BLaER1 treated with 17β-estradiol and CSF1 and Interleukin-3, amounts not matched to agents 10 nM and 100 nM (cell line): ENCODE results near the gene KBTBD13.
A peak's percentile ranks its signal among the peaks of the same experiment; 100 is the strongest.

Experiments
- H3K27ac ChIP-seq, 11 experiments: shearing (Covaris generic); formaldehyde crosslinking; 2 replicates each; pipeline ENCODE4 v1.8.1; 2022
- H3K27me3 ChIP-seq, 11 experiments: shearing (Covaris generic); formaldehyde crosslinking; 2 replicates each; pipeline ENCODE4 v1.8.1; 2022
- H3K36me3 ChIP-seq, 11 experiments: shearing (Covaris generic); formaldehyde crosslinking; 2 replicates each; pipeline ENCODE4 v1.8.1; 2022
- H3K4me1 ChIP-seq, 10 experiments: shearing (Covaris generic); formaldehyde crosslinking; 2 replicates each; pipeline ENCODE4 v1.8.1; 2022
- H3K4me2 ChIP-seq, 11 experiments: shearing (Covaris generic); formaldehyde crosslinking; 2 replicates each; pipeline ENCODE4 v1.8.1; 2022
- H3K4me3 ChIP-seq, 10 experiments: shearing (Covaris generic); formaldehyde crosslinking; 2 replicates each; pipeline ENCODE4 v1.8.1; 2022
- H3K9ac ChIP-seq, 11 experiments: shearing (Covaris generic); formaldehyde crosslinking; 2 replicates each; pipeline ENCODE4 v1.8.1; 2022
- H3K9me3 ChIP-seq, 11 experiments: shearing (Covaris generic); formaldehyde crosslinking; replicated peaks in 1 of 11; 2 replicates each; pipeline ENCODE4 v1.8.1; 2022
- H4K20me1 ChIP-seq, 11 experiments: shearing (Covaris generic); formaldehyde crosslinking; 2 replicates each; pipeline ENCODE4 v1.8.1; 2022
- Cebpa-rat ChIP-seq, 11 experiments: shearing (Covaris generic); IDR thresholded peaks; 2 replicates each; pipeline ENCODE4 v1.8.1; 2022

KBTBD13 gene

DNA sequence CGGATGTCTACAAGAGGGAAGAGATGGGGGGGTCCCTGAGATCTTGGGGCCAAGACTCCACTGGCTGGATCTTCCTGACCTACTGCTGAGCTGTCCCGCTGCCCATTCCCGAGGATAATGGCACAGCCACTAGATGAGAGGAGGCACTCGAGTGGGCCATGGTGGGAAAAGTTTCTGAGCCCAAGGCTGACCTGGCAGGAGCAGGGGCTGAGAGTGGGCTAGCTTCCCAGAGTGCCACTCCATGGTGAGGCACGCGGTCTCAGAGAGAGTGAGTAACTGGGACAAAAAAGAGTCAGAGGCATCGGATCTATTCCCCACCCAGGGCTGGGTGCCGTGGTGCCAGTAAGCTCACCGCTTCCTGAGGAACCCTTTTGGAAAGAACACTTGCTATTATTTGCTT, 20.4 kb upstream of the KBTBD13 start:
- Histone ChIP-seq H3K4me2 (peak overlapping the region in 9 of 11 experiments; percentile 31 to 65 (median 57); a peak in 18 of 22 replicates), H4K20me1 (peaks cover 0 to 4% (median 0%) of the 10 kb centered on the region in 11 experiments; a peak in 1 of 22 replicates), H3K9ac (peak overlapping the region in 3 of 11 experiments; percentile 32 to 35 (median 32); a peak in 2 of 22 replicates), H3K9me3 (no peaks in the 10 kb centered on the region), H3K27ac (no peak overlapping the region), H3K4me3 (no peak overlapping the region), H3K27me3 (no peaks in the 10 kb centered on the region), H3K4me1 (peaks cover 14 to 32% (median 20%) of the 10 kb centered on the region in 10 experiments), H3K36me3 (no peaks in the 10 kb centered on the region)
- TF ChIP-seq Cebpa-rat (IDR thresholded peaks at IDR 0.05): no peak

DNA sequence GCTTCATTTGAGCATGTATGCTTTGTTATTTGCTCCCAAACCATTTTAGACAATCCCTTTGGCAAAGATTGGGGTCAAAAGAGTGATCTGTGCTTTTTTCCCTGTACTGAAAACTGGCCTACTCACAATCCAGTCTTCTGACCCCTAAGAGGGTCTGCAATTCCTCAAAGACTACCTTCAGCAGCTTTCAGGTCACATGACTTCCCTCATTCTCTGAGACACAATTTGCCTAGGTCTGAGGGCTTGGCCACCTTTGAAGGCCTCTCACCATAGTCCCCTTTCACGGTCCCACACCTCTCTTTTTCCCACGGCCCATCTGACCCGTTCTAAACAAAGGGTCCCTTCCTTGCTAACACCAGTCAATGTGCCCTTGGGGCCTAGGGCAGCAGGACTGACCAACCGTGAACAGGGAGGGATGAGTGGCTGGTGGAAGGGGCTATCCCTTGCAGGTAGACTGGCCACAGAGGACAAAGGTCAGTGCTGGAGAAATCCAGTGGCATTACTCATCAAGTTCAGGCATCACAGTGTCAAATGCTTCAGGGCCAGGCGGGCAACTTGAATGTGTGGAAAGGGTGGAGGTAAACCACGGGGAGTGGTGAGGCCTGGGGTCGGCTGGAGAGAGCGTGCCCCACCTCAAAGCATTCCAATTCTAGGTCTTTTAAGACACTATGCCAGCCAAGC, 19.5 kb upstream of the KBTBD13 start:
- Histone ChIP-seq H3K36me3 (no peaks in the 10 kb centered on the region), H3K4me2 (0 out of 22 replicates have a peak overlapping the region, but pooled peaks of 1 of the 11 experiments have one; percentile 16), H3K9me3 (no peaks in the 10 kb centered on the region), H3K27me3 (no peaks in the 10 kb centered on the region), H3K27ac (no peak overlapping the region), H3K4me3 (no peak overlapping the region), H3K4me1 (peaks cover 14 to 32% (median 20%) of the 10 kb centered on the region in 10 experiments), H3K9ac (no peak overlapping the region), H4K20me1 (peaks cover 0 to 4% (median 0%) of the 10 kb centered on the region in 11 experiments; a peak in 1 of 22 replicates)
- no peak for TF ChIP-seq Cebpa-rat (IDR thresholded peaks at IDR 0.05)

- TF ChIP-seq Cebpa-rat (IDR thresholded peaks at IDR 0.05): no peak
- Histone ChIP-seq H3K4me3 (no peak overlapping the region), H3K27ac (no peak overlapping the region), H3K9ac (no peak overlapping the region), H3K4me2 (no peak overlapping the region), H4K20me1 (peaks cover 0 to 4% (median 0%) of the 10 kb centered on the region in 11 experiments; a peak in 1 of 22 replicates), H3K27me3 (no peaks in the 10 kb centered on the region), H3K4me1 (peaks cover 14 to 32% (median 20%) of the 10 kb centered on the region in 10 experiments), H3K36me3 (no peaks in the 10 kb centered on the region), H3K9me3 (no peaks in the 10 kb centered on the region)
Measured at GRCh38 chr15:65057549-65057940, 19.0 kb upstream of the KBTBD13 start.

GRCh38 chr15:65058394-65059368, 17.9 kb upstream of the KBTBD13 start:
- Histone ChIP-seq H3K9ac (no peak overlapping the region), H3K9me3 (no peaks in the 10 kb centered on the region), H3K27me3 (no peaks in the 10 kb centered on the region), H3K27ac (no peak overlapping the region), H3K36me3 (no peaks in the 10 kb centered on the region), H3K4me2 (no peak overlapping the region), H4K20me1 (peaks cover 0 to 4% (median 0%) of the 10 kb centered on the region in 11 experiments; a peak in 1 of 22 replicates), H3K4me3 (no peak overlapping the region), H3K4me1 (peaks cover 14 to 32% (median 19%) of the 10 kb centered on the region in 10 experiments)
- TF ChIP-seq Cebpa-rat (IDR thresholded peaks at IDR 0.05): no peak

DNA sequence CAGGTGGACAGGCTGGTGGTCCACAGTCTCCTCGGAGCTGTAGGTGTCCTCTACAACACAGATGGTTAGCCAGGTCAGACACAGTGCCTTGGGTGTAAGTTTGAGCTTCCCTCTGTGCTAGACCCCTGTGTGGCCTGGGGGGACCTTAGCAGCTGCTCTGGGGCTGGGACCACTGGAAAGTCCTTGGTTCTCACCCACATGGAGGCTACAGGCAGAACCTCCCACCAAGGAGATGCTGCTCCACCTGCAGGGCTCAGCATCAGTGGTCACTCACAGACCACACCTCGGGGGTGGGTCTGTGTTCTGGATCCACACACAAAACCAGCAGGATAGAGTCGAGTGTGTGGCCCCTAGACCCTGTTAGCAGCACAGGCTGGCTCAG, 17.2 kb upstream of the KBTBD13 start:
- Histone ChIP-seq H3K27me3 (no peaks in the 10 kb centered on the region), H3K9me3 (no peaks in the 10 kb centered on the region), H3K36me3 (no peaks in the 10 kb centered on the region), H3K4me2 (peak overlapping the region in 1 of 11 experiments; percentile 46; a peak in 2 of 22 replicates), H4K20me1 (peaks cover 0 to 4% (median 0%) of the 10 kb centered on the region in 11 experiments; a peak in 1 of 22 replicates), H3K4me1 (peaks cover 14 to 28% (median 19%) of the 10 kb centered on the region in 10 experiments), H3K9ac (no peak overlapping the region), H3K27ac (no peak overlapping the region), H3K4me3 (no peak overlapping the region)
- TF ChIP-seq Cebpa-rat (IDR thresholded peaks at IDR 0.05): no peak

- H3K27ac ChIP-seq: no peak overlapping the region
- H3K4me1 ChIP-seq: peaks cover 11 to 27% (median 15%) of the 10 kb centered on the region in 10 experiments
- H3K36me3 ChIP-seq: no peaks in the 10 kb centered on the region
- H3K9ac ChIP-seq: no peak overlapping the region
- H3K9me3 ChIP-seq: no peaks in the 10 kb centered on the region
- no peak for TF ChIP-seq Cebpa-rat (IDR thresholded peaks at IDR 0.05)
- peak overlapping the region in 1 of 11 experiments; percentile 46; a peak in 2 of 22 replicates for H3K4me2 ChIP-seq
- H3K4me3 ChIP-seq: no peak overlapping the region
- no peaks in the 10 kb centered on the region for H3K27me3 ChIP-seq
- H4K20me1 ChIP-seq: no peaks in the 10 kb centered on the region
Measured at GRCh38 chr15:65059931-65060596, 16.5 kb upstream of the KBTBD13 start.

- H3K27me3 ChIP-seq: no peaks in the 10 kb centered on the region
- H3K4me2 ChIP-seq: no peak overlapping the region
- no peak overlapping the region for H3K4me3 ChIP-seq
- no peaks in the 10 kb centered on the region for H4K20me1 ChIP-seq
- TF ChIP-seq Cebpa-rat (IDR thresholded peaks at IDR 0.05): no peak
- peaks cover 4 to 27% (median 12%) of the 10 kb centered on the region in 10 experiments for H3K4me1 ChIP-seq
- no peaks in the 10 kb centered on the region for H3K36me3 ChIP-seq
- H3K9me3 ChIP-seq: no peaks in the 10 kb centered on the region
- H3K27ac ChIP-seq: no peak overlapping the region
- no peak overlapping the region for H3K9ac ChIP-seq
Measured at GRCh38 chr15:65060641-65061397, 15.7 kb upstream of the KBTBD13 start.

DNA sequence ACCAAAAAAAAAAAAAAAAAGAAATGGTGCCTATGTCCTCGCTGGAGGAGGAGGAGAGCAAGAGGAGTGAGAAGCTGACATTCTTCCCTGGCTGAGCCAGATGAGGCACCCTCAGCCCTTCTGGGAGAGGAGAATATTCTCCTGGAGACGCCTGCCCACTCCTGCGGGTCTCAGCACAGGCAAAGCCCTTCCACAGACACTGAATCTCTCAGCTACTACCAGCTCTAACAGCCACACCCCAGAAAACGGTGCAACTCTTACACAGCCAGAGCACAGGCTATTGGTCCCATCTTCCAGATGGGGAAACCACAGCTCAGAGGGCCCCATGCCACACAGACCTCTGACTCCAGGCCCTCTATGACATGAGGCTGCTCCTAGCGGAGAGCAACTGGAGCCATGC, 14.5 kb upstream of the KBTBD13 start:
- peaks cover 0 to 10% (median under 1%) of the 10 kb centered on the region in 11 experiments; a peak in 11 of 22 replicates for H3K27me3 ChIP-seq
- H3K4me3 ChIP-seq: no peak overlapping the region
- H3K4me2 ChIP-seq: no peak overlapping the region
- no peak for TF ChIP-seq Cebpa-rat (IDR thresholded peaks at IDR 0.05)
- H3K27ac ChIP-seq: no peak overlapping the region
- H3K36me3 ChIP-seq: no peaks in the 10 kb centered on the region
- no peaks in the 10 kb centered on the region for H3K9me3 ChIP-seq
- peaks cover 0 to 27% (median 18%) of the 10 kb centered on the region in 10 experiments; a peak in 16 of 20 replicates for H3K4me1 ChIP-seq
- no peak overlapping the region for H3K9ac ChIP-seq
- no peaks in the 10 kb centered on the region for H4K20me1 ChIP-seq
